Stimulated activated CD4-positive, alpha-beta T cell treated with anti-CD3 and anti-CD28 coated beads, Interleukin-1b, Interleukin-23, amount 100 ng/mL, for 1 hour (primary cell): ENCODE measurements around the gene NSG1.
"Not testable (repeated sequence)": the region's sequence is repeated elsewhere in the genome, so short reads cannot be mapped to it uniquely, and the experiment has no call there.

ENCODE experiments used
- DNase-seq, 2 donors: peaks; one replicate each; pipeline ENCODE4 v3.0.0-alpha.2; 2020; ENCODE audit warnings: low read depth in 2 of 2

The NSG1 gene, protein sequence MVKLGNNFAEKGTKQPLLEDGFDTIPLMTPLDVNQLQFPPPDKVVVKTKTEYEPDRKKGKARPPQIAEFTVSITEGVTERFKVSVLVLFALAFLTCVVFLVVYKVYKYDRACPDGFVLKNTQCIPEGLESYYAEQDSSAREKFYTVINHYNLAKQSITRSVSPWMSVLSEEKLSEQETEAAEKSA

GRCh38 chr4:4386736-4387392 lies at the start of gene NSG1:
TSS of gene NSG1 (plus strand) at chr4:4387102. CDS start at chr4:4387630, 528 bp downstream.
- DNase-seq: no peak

DNA sequence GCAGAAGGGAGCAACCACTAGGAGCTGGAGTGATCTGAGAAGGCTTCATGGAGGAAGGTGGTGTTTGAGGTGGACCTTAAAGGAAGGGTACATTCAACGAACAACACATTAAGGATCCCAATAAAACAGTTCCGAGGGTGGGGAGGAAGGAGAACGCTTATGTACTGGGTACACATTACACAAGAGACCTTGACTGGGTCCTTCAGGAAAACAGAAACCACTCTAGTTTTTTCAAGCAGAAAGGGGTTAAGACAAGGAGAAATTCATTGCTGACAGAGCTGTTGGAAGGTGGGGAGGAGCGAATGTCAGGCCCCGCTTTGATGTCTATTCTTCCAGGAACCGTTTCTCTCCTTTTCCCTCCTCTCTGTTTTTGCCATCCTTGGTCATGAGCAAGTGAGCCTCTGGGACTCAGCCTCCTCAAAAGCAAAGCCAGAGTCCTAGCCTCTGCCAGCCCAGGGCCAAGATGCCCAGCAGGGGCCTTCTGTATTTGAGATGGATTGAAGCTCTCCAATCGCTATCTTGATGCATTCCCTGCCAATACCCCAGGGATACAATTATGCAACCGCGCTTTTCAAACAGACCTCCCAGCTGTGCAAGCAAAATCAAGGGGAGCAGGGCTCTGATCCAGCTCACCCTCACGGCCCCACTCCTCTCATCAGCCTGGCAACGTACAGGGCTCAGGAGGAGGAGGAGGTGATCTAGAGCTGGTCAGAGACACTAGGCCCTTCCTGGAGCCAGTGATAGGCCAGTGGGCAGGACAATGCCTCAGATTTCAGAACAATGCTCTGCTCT lies 48.5 kb upstream of the NSG1 start:
- DNase-seq: no peak

- no peak for DNase-seq
These were observed 47.3 kb upstream of the NSG1 start for GRCh38 chr4:4339504-4340085.

DNA sequence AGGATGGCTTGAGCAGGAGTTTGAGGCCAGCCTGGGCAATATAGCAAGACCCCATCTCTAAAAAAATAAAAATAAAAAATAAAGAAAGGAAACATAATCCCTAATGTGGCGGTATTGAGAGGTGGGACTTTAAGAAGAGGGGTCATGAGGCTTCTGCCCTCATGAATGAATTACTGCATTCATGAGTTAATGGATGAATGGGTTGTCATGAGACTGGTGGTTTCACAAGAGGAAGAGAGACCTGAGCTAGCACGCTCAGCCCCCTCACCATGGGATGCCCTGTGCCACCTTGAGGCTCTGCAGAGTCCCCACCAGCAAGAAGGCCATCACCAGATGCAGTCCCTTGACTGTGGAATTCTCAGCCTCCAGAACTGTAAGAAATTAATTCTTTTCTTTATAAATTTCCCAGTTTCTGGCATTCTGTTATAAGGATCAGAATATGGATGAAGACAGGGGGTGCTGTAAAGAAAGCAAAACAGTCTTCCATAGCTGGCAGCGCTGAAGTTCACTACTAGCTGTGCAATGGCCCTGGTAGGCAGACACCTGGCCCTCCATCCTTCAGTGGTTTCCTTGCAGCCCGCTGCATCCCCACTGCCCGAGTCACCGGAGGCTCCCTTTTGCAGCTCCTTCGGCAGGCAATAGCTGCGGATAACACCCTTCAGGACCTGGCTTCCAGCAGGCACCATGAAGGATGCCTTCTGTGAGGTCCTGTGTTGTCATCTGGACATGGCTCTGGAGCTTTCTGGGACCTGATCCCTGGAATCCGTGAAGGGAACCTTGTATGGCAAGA lies 44.8 kb upstream of the NSG1 start:
- DNase-seq: no peak

- no peak for DNase-seq
These were observed 43.9 kb upstream of the NSG1 start for GRCh38 chr4:4343038-4343437.

DNA sequence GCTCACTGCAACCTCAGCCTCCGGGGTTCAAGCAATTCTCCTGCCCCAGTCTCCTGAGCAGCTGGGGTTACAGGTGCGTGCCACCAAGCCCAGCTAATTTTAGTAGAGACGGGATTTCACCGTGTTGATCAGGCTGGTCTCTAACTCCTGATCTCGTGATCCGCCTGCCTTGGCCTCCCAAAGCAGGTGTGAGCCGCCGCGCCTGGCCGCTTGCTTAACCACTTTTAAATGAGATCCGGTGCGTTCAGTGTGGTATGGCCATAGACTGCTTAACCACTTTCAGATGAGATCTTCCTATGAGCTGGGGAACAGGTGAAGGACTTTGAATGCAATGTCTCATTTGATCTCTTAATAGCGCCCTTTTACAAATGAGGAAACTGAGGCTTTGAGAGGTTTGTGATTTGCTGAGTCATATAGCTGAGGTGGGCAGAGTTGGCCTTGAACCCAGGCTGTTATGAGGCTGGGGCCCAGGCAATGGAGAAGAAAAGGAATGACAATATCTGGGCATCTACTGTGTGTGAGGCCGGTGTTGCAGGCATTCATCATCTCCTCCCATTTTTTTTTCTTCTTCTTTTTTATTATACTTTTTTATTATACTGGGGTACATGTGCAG lies 41.9 kb upstream of the NSG1 start:
- DNase-seq: no peak

GRCh38 chr4:4347585-4347984 lies 39.3 kb upstream of the NSG1 start:
- no peak for DNase-seq

DNA sequence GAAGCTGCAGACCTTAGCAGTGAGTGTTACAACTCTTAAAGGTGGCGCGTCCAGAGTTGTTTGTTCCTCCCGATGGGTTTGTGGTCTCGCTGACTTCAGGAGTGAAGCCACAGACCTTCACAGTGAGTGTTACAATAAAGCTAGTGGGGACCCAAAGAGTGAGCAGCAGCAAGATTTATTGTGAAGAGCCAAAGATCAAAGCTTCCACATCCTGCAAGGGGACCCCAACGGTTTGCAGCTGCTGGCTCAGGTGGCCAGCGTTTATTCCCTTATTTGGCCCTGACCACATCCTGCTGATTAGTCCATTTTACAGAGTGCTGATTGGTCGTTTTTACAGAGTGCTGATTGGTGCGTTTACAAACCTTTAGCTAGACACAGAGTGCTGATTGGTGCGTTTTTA lies 38.3 kb upstream of the NSG1 start:
- not testable (repeated sequence) for DNase-seq

DNA sequence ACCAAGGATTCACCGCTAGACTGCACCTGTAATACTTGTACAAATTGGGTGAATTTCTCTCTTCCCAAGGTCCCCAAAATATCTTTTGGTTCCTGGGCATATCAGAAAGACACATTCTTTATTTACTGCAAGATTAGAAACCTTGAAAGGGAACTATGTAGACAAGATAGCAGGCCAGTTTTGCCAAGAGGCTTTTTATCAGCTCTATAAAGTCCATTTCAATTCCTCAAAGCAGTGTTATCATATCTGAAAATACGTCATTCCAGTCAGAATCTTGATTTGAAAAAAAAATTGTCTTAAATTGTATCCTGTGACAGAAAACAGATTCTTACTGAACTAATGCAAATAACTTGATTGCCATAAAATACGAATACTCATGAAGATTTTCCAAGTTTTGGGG lies 37.0 kb upstream of the NSG1 start:
- no peak for DNase-seq

GRCh38 chr4:4350909-4351308 lies 36.0 kb upstream of the NSG1 start:
- no peak for DNase-seq

GRCh38 chr4:4355302-4355701 lies 31.6 kb upstream of the NSG1 start:
- DNase-seq: no peak

GRCh38 chr4:4356106-4357041 lies 30.5 kb upstream of the NSG1 start:
- DNase-seq: no peak

- DNase-seq: no peak
These were observed 28.6 kb upstream of the NSG1 start for GRCh38 chr4:4358093-4358854.

DNA sequence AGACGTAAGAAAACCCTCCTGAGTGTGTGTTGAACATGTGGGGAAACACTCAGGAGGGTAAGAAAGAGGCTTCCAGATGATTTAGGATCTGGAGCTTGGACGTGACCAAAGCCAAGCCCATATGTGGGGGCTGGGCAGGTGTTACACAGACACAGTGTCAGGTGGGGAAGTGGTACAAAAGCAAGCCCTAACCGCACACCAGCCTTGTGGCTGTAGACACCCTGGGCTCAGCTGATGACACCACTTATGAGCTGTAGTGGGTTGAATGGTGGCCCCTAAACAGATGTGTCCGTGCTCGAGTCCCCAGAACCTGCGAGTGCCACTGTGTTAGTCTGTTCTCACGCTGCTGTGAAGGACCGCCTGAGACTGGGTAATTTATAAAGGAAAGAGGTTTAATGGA lies 25.0 kb upstream of the NSG1 start:
- DNase-seq: no peak

GRCh38 chr4:4362991-4363697 lies 23.8 kb upstream of the NSG1 start:
- DNase-seq: no peak

- DNase-seq: no peak
These were observed 22.8 kb upstream of the NSG1 start for GRCh38 chr4:4364061-4364460.

- DNase-seq: no peak
These were observed 22.3 kb upstream of the NSG1 start for GRCh38 chr4:4364486-4365208.
